Measurements from ENCODE around the gene TPPP3. TPM values are rescaled to one million over a fixed set of nuclear protein-coding genes. Genes with fewer than 3 reads are reported as not detected.
A peak's percentile ranks its signal among the peaks of the same experiment; 100 is the strongest.
"Not testable (repeated sequence)": the region's sequence is repeated elsewhere in the genome, so short reads cannot be mapped to it uniquely, and the experiment has no call there.

The TPPP3 gene
- polyA plus RNA-seq, 4 donors, result 10.3 to 34.8 (median 22.2) TPM

DNA sequence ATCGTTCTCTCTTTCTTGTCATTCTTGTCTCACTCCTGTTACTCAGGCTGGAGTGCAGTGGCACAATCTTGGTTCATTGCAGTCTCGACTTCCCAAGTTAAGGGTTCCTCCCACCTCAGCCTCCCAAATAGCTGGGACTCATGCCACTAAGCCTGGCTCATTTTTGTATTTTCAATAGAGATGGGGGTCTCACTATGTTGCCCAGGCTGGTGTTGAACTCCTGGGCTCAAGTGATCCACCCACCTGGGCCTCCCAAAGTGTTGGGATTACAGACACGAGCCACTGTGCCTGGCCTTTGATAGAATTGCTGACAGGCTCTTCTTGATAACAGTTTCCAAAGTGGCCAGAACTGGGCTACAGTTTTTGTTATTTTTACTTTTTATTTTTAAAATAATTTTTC, 32.3 kb downstream of the TPPP3 start:
- Histone ChIP-seq H3K27ac (ENCODE audit: low read depth in 1 of 3, low read length in 2 of 3) (no peak overlapping the region), H3K4me1 (ENCODE audit: control insufficient read depth in 3 of 3, insufficient read depth in 2 of 3, low read depth in 1 of 3, low read length in 2 of 3) (peaks cover 0 to 17% (median 0%) of the 10 kb centered on the region in 3 donors), H3K9me3 (ENCODE audit: control insufficient read depth in 2 of 2, insufficient read depth in 1 of 2, low read depth in 1 of 2, low read length in 1 of 2) (no peaks in the 10 kb centered on the region), H3K4me3 (ENCODE audit: low read depth in 1 of 3, low read length in 3 of 3) (no peak overlapping the region), H3K36me3 (ENCODE audit: control insufficient read depth in 3 of 3, insufficient read depth in 2 of 3, low read depth in 1 of 3, low read length in 3 of 3) (no peaks in the 10 kb centered on the region), H3K27me3 (ENCODE audit: control insufficient read depth in 3 of 3, insufficient read depth in 3 of 3, low read length in 3 of 3) (no peaks in the 10 kb centered on the region)
- FAIRE-seq, result no peak
- WGBS, 3 donors, result 73 to 87% (median 85%) methylated on average over 3 of the region's 3 CpGs
- DNase-seq, result no peak

DNA sequence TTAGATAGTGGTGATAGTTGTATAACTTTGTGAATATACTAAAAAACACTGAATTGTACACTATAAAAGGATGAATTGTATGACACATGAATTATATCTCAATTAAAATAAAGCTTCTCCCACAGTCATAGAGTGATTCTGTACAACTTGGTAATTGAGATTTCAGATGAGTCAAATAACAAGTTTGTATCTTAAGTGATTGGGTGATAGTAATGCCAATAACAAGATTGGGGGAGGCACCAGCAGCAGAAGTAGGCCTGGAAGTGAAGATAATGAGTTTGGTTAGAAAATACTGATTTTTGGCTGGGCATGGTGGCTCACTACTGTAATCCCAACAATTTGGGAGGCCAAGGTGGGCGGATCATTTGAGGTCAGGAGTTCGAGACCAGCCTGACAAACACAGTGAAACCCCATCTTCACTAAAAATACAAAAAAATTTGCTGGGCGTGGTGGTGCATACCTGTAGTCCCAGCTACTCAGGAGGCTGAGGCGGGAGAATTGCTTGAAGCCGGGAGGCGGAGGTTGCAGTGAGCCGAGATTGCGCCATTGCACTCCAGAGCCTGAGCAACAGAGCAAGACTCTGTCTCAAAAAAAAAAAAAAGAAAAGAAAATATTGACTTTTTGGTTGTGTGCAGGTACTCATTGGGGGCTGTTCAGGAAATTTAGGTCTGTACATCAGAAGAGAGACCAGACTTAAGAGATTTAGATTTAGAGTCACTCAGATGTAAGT, 33.6 kb downstream of the TPPP3 start:
- H3K27ac ChIP-seq (ENCODE audit: low read depth in 1 of 3, low read length in 2 of 3); H3K4me3 ChIP-seq (ENCODE audit: low read depth in 1 of 3, low read length in 3 of 3); H3K27me3 ChIP-seq (ENCODE audit: control insufficient read depth in 3 of 3, insufficient read depth in 3 of 3, low read length in 3 of 3); H3K36me3 ChIP-seq (ENCODE audit: control insufficient read depth in 3 of 3, insufficient read depth in 2 of 3, low read depth in 1 of 3, low read length in 3 of 3); DNase-seq; H3K9me3 ChIP-seq (ENCODE audit: control insufficient read depth in 2 of 2, insufficient read depth in 1 of 2, low read depth in 1 of 2, low read length in 1 of 2); FAIRE-seq: not testable (repeated sequence)
- H3K4me1 ChIP-seq (ENCODE audit: control insufficient read depth in 3 of 3, insufficient read depth in 2 of 3, low read depth in 1 of 3, low read length in 2 of 3), result peaks cover 0 to 15% (median 0%) of the 10 kb centered on the region in 3 donors
- WGBS, 3 donors, result 93% methylated on average over 8 of the region's 8 CpGs

DNA sequence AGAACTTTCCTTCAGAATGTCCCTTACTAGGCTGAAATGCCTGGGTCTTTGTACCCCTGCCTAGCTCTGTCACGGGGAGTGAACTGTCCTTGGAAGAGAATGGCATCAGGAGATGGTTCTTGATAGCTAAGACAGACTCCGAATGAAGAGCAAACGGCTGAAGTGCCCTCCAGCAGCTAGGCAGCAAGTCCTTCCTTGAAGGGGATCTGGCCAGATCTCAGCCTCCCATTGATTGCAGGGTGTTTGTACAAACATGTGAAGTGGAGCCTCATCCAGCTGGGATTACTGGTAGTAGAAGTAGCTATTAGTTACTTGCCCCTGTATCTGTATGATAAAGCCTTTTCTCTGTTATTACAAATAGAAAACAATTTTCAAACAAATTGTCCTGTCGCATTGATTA, 35.7 kb downstream of the TPPP3 start:
- 66 to 76% (median 74%) methylated on average over 4 of the region's 4 CpGs for WGBS, 3 donors

DNA sequence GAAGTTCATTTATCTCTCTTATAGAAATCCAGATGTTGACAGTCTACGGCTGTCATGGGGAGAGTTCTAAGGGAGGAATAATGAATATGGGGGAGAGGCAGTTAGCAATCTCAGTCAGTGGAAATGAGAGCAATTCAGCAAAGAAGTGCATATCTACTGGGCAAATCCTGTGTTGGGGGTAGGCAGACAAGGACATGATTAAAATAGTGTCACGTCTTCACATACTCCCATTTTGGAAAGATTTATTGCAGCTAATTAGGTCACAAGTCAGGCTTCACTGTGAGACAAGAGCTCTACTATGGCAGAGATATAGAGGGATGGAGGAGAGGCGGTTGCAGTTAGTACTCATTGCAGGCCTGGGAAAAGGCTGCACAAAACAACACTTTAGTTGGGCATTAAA, 36.9 kb downstream of the TPPP3 start:
- 45 to 72% (median 68%) methylated on average over 3 of the region's 3 CpGs for whole genome bisulfite sequencing, 3 donors
- Histone ChIP-seq H3K4me3 (ENCODE audit: low read depth in 1 of 3, low read length in 3 of 3) (no peak overlapping the region), H3K4me1 (ENCODE audit: control insufficient read depth in 3 of 3, insufficient read depth in 2 of 3, low read depth in 1 of 3, low read length in 2 of 3) (peaks cover 0 to 7% (median 0%) of the 10 kb centered on the region in 3 donors), H3K27ac (ENCODE audit: low read depth in 1 of 3, low read length in 2 of 3) (no peak overlapping the region), H3K36me3 (ENCODE audit: control insufficient read depth in 3 of 3, insufficient read depth in 2 of 3, low read depth in 1 of 3, low read length in 3 of 3) (no peaks in the 10 kb centered on the region), H3K9me3 (ENCODE audit: control insufficient read depth in 2 of 2, insufficient read depth in 1 of 2, low read depth in 1 of 2, low read length in 1 of 2) (no peaks in the 10 kb centered on the region), H3K27me3 (ENCODE audit: control insufficient read depth in 3 of 3, insufficient read depth in 3 of 3, low read length in 3 of 3) (no peaks in the 10 kb centered on the region)
- DNase-seq (no peak), FAIRE-seq (no peak)

More for the DNA sequence above, 35.7 kb downstream of the TPPP3 start:
- Histone ChIP-seq H3K36me3 (ENCODE audit: control insufficient read depth in 3 of 3, insufficient read depth in 2 of 3, low read depth in 1 of 3, low read length in 3 of 3) (no peaks in the 10 kb centered on the region), H3K27me3 (ENCODE audit: control insufficient read depth in 3 of 3, insufficient read depth in 3 of 3, low read length in 3 of 3) (no peaks in the 10 kb centered on the region), H3K4me1 (ENCODE audit: control insufficient read depth in 3 of 3, insufficient read depth in 2 of 3, low read depth in 1 of 3, low read length in 2 of 3) (peaks cover 0 to 7% (median 0%) of the 10 kb centered on the region in 3 donors), H3K27ac (ENCODE audit: low read depth in 1 of 3, low read length in 2 of 3) (no peak overlapping the region), H3K4me3 (ENCODE audit: low read depth in 1 of 3, low read length in 3 of 3) (no peak overlapping the region), H3K9me3 (ENCODE audit: control insufficient read depth in 2 of 2, insufficient read depth in 1 of 2, low read depth in 1 of 2, low read length in 1 of 2) (no peaks in the 10 kb centered on the region)
- no peak for FAIRE-seq
- DNase-seq, result no peak

DNA sequence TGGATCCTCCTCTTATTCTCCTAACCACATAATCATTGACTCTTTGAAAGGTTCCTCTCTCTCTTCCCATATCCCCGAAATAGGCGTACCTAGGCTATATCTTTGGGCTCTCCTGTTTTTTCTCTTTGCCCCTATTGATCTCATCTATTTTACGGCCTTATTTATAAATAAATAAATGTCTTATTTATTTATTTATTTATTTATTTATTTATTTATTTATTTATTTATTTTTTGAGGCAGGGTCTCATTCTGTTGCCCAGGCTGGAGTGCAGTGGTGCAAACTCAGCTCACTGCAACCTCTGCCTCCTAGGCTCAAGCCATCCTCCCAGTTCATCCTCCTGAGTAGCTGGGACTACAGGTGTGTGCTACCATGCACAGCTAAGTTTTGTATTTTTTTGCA, 40.8 kb downstream of the TPPP3 start:
- not testable (repeated sequence) for FAIRE-seq; H3K36me3 ChIP-seq (ENCODE audit: control insufficient read depth in 3 of 3, insufficient read depth in 2 of 3, low read depth in 1 of 3, low read length in 3 of 3); DNase-seq

DNA sequence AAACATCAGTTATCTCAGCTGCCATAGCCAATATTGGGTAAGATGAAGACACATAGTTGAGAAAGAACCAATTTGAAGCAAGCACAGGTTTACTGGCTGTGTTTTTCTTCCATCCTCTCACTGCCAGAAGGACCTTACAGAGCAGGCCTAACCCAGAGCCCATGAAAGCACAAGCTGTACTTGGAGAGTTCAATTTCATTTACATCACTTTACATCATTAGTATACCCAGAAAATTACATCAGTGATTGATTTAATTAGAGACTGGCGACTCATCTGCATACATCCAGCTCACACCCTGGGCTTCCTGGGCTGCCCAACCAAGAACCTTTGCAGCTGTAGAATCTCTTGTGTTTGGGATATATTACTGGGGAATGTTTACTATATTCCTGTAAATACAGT, 43.0 kb downstream of the TPPP3 start:
- Histone ChIP-seq H3K4me1 (ENCODE audit: control insufficient read depth in 3 of 3, insufficient read depth in 2 of 3, low read depth in 1 of 3, low read length in 2 of 3) (peaks cover 0 to 2% (median 0%) of the 10 kb centered on the region in 3 donors), H3K4me3 (ENCODE audit: low read depth in 1 of 3, low read length in 3 of 3) (no peak overlapping the region), H3K36me3 (ENCODE audit: control insufficient read depth in 3 of 3, insufficient read depth in 2 of 3, low read depth in 1 of 3, low read length in 3 of 3) (no peaks in the 10 kb centered on the region), H3K27ac (ENCODE audit: low read depth in 1 of 3, low read length in 2 of 3) (no peak overlapping the region), H3K27me3 (ENCODE audit: control insufficient read depth in 3 of 3, insufficient read depth in 3 of 3, low read length in 3 of 3) (no peaks in the 10 kb centered on the region), H3K9me3 (ENCODE audit: control insufficient read depth in 2 of 2, insufficient read depth in 1 of 2, low read depth in 1 of 2, low read length in 1 of 2) (no peaks in the 10 kb centered on the region)
- WGBS, 3 donors, result 91 to 100% (median 93%) methylated on average over 1 of the region's 1 CpG
- FAIRE-seq (no peak), DNase-seq (no peak)

More for the DNA sequence above, 40.8 kb downstream of the TPPP3 start:
- H3K27ac ChIP-seq (ENCODE audit: low read depth in 1 of 3, low read length in 2 of 3); H3K27me3 ChIP-seq (ENCODE audit: control insufficient read depth in 3 of 3, insufficient read depth in 3 of 3, low read length in 3 of 3); H3K4me1 ChIP-seq (ENCODE audit: control insufficient read depth in 3 of 3, insufficient read depth in 2 of 3, low read depth in 1 of 3, low read length in 2 of 3); H3K9me3 ChIP-seq (ENCODE audit: control insufficient read depth in 2 of 2, insufficient read depth in 1 of 2, low read depth in 1 of 2, low read length in 1 of 2); H3K4me3 ChIP-seq (ENCODE audit: low read depth in 1 of 3, low read length in 3 of 3): not testable (repeated sequence)
- WGBS, 3 donors, result 90 to 96% (median 96%) methylated on average over 3 of the region's 3 CpGs

DNA sequence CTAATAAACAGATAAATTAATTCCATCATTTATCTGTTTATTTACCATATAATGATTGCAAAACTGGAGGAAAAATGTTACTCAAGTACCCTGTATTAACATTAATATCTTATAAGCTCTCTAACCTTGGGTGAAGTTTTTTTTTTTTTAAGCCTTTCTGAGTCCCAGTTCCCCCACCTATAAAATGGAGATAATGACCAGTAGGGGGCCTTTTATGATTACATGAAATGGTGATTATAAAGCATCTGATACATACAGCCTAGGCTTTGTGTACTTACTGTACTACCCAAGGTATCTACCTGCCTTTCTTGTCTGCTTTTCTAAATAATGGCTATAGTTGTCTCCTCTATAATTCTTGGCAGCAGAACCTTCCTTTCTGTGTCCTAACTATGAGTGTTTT, 44.1 kb downstream of the TPPP3 start:
- no peaks in the 10 kb centered on the region for H3K27me3 ChIP-seq (ENCODE audit: control insufficient read depth in 3 of 3, insufficient read depth in 3 of 3, low read length in 3 of 3)
- H3K36me3 ChIP-seq (ENCODE audit: control insufficient read depth in 3 of 3, insufficient read depth in 2 of 3, low read depth in 1 of 3, low read length in 3 of 3), result no peaks in the 10 kb centered on the region
- H3K4me3 ChIP-seq (ENCODE audit: low read depth in 1 of 3, low read length in 3 of 3), result no peak overlapping the region
- FAIRE-seq (peak; percentile 15), DNase-seq (peak in 1 of 2 donors; percentile 54)
- H3K4me1 ChIP-seq (ENCODE audit: control insufficient read depth in 3 of 3, insufficient read depth in 2 of 3, low read depth in 1 of 3, low read length in 2 of 3), result peaks cover 0 to 2% (median 0%) of the 10 kb centered on the region in 3 donors
- no peaks in the 10 kb centered on the region for H3K9me3 ChIP-seq (ENCODE audit: control insufficient read depth in 2 of 2, insufficient read depth in 1 of 2, low read depth in 1 of 2, low read length in 1 of 2)
- H3K27ac ChIP-seq (ENCODE audit: low read depth in 1 of 3, low read length in 2 of 3), result no peak overlapping the region

DNA sequence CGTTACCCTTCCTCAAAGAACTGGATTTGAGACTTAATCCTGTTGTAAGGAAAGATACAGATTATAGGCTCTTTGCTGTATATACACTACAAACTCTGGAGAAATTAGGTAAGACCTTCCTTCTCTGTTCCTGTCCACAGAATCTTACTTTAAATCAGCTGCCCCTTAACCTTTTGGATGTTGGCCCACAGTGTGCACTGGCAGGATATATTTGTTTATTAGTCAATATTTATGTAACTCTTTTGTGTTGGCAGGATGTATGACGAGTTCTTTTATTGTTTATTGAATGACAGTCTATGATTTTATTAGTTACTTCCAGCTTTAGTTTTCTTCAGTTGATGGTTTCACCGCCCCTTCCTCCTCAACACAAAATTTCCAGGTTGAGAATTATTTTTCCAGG, 47.0 kb downstream of the TPPP3 start:
- H3K4me1 ChIP-seq (ENCODE audit: control insufficient read depth in 3 of 3, insufficient read depth in 2 of 3, low read depth in 1 of 3, low read length in 2 of 3), result peaks cover 0 to 2% (median 0%) of the 10 kb centered on the region in 3 donors
- 63 to 65% (median 64%) methylated on average over 3 of the region's 3 CpGs for WGBS, 3 donors

DNA sequence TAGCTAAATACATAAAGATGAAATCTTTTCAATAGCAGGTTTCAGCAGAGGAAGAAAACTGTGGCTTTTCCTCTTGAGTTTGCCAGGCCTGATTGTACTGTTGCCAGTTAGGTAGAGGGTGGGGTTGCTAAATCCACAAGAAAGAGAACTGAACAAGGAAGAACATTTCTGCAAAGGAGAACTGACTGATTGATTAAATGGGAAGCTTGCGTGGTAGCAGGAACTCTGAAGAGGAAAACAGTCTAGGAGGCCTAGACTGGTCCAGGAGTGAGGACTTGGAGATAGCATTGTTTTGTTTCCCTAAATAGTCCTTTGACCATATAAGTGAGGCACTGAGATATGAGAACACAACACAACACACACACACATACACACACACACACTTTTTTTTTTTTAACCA, 47.9 kb downstream of the TPPP3 start:
- Histone ChIP-seq H3K9me3 (ENCODE audit: control insufficient read depth in 2 of 2, insufficient read depth in 1 of 2, low read depth in 1 of 2, low read length in 1 of 2) (no peaks in the 10 kb centered on the region), H3K27me3 (ENCODE audit: control insufficient read depth in 3 of 3, insufficient read depth in 3 of 3, low read length in 3 of 3) (no peaks in the 10 kb centered on the region), H3K36me3 (ENCODE audit: control insufficient read depth in 3 of 3, insufficient read depth in 2 of 3, low read depth in 1 of 3, low read length in 3 of 3) (no peaks in the 10 kb centered on the region), H3K27ac (ENCODE audit: low read depth in 1 of 3, low read length in 2 of 3) (peak overlapping the region in 1 of 3 donors; percentile 46), H3K4me1 (ENCODE audit: control insufficient read depth in 3 of 3, insufficient read depth in 2 of 3, low read depth in 1 of 3, low read length in 2 of 3) (peaks cover 0 to 2% (median 0%) of the 10 kb centered on the region in 3 donors), H3K4me3 (ENCODE audit: low read depth in 1 of 3, low read length in 3 of 3) (no peak overlapping the region)
- FAIRE-seq (no peak), DNase-seq (peak in 1 of 2 donors; percentile 41)
- WGBS, 3 donors, result 19 to 45% (median 30%) methylated on average over 1 of the region's 1 CpG

More for the DNA sequence above, 47.0 kb downstream of the TPPP3 start:
- no peaks in the 10 kb centered on the region for H3K36me3 ChIP-seq (ENCODE audit: control insufficient read depth in 3 of 3, insufficient read depth in 2 of 3, low read depth in 1 of 3, low read length in 3 of 3)
- H3K4me3 ChIP-seq (ENCODE audit: low read depth in 1 of 3, low read length in 3 of 3), result no peak overlapping the region
- no peak overlapping the region for H3K27ac ChIP-seq (ENCODE audit: low read depth in 1 of 3, low read length in 2 of 3)
- no peak for DNase-seq
- H3K9me3 ChIP-seq (ENCODE audit: control insufficient read depth in 2 of 2, insufficient read depth in 1 of 2, low read depth in 1 of 2, low read length in 1 of 2), result no peaks in the 10 kb centered on the region
- no peaks in the 10 kb centered on the region for H3K27me3 ChIP-seq (ENCODE audit: control insufficient read depth in 3 of 3, insufficient read depth in 3 of 3, low read length in 3 of 3)
- FAIRE-seq, result no peak

Data from small intestine (tissue), 7 donors.